GM15510 (cell line): ENCODE results near the gene ARHGAP12.

Source experiments
- POLR2A ChIP-seq: IDR thresholded peaks from 3 replicates; pipeline ENCODE4 v1.6.1; 2011; ENCODE audit warnings: borderline replicate concordance; ENCODE audit not compliant: insufficient read length; ENCODE audit errors: extremely low read depth

ARHGAP12 gene

DNA sequence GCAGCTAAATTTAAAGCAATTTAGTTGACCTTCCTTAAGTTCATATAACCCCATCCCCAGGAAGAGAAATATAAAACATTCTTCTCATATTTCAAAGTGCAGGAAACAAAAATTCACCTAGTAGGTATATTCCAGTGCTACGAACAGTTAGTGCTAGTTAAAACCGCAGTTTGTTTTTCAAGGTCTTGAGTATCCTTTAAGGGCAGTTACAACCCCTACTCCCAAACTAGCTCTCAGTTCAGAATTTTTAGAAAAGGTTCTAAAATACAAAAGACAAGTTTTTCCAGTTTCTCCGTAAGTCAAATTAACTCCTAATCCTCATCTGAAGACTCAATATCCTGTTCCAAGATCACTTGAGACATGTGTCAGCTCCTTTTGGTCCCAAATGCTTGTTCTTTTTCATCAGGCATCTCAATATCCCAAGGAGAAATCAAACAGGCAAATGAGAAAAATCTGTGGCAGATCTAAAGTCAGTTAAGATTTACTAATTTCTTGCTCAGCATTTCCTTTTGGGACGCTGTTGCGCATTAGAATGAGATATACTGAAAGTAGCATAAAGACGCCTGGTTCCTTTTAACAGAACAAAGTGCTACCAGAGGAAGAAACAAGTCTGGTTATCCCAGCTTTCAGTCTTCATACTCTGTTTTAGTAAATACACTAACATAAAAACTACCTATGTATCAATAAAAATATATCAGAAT lies 51.8 kb downstream of the ARHGAP12 start:
- no peak for TF ChIP-seq POLR2A

DNA sequence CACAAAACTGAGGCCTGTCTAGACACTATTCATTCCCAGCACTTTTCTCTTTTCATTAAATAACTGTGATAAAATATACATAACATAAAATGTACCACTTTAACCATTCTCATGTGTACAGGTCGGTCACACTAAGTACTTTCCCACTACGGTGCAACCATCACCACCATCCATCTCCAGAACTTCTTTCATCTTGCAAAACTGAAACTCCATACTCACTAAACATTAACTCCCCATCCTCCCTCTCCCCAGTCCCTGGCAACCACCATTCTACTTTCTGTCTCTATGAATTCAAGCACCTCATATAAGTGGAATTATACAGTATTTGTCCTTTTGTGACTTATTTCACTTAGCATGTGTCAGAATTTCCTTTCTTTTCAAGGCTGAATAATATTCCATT lies 53.0 kb downstream of the ARHGAP12 start:
- TF ChIP-seq POLR2A: no peak

DNA sequence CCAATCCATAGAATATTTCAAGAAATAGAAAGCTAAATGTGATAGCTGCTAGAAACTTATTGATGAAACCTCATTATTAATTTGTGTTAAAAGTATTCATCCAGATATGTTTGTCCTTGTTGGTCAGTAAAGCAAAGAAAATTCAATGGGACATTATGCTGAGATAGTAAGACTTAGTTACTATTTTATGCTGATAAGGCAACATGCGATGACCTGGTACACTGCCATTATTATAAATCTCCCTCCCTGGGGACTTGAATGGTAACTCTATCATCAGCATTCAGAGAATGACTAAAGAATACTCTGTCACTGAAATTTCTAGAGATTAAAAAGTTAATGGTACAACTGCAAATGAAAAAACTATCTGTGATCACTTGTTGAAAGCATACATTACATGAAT lies 54.9 kb downstream of the ARHGAP12 start:
- TF ChIP-seq POLR2A: no peak

DNA sequence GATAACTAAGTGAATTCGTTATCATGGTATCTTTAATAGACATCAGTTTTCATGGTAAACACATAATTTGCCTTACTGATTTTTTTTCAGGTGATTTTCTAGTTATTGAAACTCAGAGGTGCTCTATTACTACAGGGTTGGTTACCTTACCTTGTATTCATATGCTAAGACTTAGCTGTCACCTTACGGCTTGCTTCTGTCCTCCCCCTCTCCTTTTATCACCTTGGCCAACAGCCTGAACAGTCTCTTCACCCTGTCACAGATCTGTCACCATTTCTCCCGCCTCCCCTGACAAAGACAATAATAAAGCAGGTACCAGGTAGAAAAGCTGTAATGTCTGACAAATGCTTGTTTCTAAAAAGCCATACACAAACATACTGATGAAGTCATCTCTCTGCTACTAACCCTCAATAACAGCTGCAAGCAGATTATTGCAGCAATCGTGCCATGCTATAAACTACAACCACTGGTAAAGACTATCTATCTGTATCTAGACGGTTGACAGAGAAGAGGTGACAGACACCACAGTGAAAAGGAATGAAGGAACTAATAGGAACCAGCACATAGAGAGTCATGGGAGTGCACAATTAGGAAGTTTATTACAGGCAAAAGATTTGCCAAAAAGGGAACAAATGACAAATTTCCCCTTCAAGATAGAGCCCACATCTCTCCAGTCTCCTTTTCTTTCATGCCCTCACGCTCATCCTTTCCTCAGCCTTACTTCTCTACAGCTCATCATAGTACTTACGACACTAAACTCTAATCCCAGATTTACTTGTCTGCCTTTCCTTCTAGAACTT lies 57.2 kb downstream of the ARHGAP12 start:
- TF ChIP-seq POLR2A: no peak

DNA sequence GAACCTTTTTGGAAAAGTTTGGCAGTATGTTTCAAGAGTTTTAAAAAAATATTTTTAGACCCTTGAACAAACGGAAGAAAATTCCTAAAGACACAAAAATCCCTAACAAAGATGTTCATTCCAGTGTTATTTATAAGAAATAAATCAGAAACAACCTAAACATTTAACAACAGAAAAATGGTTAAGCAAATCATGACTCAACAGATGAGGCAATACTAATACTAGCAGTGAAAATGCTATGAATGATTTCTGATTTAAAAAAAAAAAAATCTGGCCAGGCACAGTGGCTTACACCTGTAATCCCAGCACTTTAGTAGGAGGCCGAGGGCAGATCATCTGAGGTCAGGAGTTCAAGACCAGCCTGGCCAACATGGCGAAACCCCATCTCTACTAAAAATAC lies 61.0 kb downstream of the ARHGAP12 start:
- no peak for TF ChIP-seq POLR2A

DNA sequence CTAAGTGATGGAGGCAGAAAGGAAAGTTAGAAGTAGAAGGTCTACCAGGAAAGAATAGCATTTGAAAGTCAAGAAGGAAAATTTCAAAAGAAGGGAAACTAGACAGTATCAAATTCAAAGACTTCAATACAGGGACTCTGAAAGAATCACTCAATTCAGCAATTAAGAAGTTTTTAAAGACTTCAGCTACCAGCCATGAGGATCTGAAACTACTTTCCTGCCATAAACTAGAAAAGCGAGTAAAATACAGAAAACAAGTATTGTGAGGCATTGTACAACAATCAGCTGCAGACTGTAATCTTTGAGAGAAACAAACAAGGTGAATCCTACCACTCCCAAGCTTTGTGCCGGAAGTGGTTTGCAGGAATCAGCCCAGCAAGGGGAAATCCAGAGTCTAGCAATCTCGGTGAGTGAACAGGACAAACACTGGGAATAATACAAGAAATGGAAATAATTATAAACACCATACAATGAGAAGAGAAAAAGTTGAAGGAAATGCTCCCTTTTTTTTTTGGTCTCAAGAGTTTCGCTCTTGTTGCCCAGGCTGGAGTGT lies 62.4 kb downstream of the ARHGAP12 start:
- no peak for TF ChIP-seq POLR2A

DNA sequence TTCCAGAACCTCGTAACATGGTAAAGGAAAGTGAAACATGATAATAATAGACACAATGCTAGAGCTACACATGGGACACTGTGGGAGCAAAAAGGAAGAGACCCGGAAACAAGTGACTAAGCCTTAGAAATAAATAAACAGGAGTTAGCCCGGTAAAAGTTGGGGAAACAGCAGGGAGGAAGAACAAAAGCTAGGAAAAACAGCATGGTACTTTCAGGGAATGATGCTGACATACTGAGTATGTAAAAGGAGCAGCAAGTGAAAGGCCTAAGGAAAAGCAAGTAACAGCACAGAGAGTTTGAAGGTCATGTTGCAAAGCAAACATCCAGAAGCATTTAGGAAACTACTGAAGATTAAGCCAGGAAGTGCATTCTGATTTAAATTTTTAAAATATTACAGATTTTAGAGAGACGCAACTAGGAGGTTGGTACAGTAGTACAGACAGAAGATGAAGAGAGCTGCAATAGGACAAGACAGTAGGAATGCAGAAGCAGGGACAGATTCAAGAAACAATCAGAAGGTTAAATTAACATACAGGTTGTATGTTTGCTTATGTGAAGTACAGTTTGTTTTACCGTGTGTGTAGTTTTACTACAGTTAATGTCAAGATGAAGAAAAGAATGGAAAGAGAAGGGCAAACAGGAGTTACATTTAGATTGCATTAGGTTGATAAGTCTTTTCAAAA lies 63.7 kb downstream of the ARHGAP12 start:
- TF ChIP-seq POLR2A: no peak

DNA sequence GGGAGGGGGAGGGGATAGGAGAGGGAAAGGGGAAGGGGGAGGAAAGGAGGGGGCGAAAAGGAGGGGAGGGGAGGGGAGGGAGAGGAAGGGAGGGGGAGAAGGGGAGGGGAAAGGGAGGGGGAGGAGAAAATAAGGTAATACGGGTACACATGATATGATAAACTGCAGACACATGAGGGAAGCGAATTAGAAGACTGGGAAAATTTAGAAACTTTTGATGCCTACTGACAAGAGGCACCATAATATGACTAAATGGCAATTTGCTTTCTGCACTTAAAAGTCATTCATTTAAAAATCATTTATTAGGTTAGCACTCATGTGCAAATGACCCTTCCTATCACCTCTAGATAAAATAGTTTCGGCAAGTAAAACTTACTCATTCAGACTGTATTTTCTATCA lies 73.6 kb downstream of the ARHGAP12 start:
- TF ChIP-seq POLR2A: no peak

DNA sequence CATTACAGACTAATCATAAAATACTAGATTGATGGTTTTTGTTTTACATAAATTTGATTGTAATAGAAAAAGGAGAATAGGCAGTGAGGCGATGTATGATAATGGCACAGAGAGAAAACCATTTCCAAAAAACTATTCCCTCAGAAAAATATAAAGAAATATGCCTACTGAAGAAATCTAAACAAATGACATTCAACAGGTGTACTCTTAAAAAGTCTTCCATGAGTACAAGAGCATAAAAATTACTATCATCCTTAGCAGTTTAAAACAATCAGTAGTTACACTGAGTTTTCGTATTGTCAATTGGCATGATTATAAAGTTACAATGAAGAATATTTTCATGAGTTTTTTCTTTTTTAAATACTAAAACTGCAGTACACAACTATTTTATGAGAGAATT lies 75.0 kb downstream of the ARHGAP12 start:
- no peak for TF ChIP-seq POLR2A

DNA sequence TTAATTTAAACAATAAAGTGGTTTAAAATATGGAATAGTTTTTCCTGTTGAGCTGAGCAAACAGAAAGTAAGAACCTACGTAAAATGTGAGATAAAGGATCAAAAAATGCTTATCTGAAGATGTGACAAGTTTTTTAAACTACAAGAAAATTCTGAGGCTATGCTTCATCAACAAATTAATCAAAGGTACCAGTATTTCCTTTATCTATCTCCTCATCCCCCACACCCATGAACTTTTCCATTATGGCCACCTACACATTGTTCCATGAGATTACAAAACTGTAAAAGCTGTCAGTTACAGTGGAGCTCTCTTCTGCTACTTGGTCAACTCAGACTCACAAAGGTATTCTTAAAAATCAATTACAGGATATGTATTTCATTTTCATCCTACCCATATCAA lies 77.4 kb downstream of the ARHGAP12 start:
- no peak for TF ChIP-seq POLR2A

DNA sequence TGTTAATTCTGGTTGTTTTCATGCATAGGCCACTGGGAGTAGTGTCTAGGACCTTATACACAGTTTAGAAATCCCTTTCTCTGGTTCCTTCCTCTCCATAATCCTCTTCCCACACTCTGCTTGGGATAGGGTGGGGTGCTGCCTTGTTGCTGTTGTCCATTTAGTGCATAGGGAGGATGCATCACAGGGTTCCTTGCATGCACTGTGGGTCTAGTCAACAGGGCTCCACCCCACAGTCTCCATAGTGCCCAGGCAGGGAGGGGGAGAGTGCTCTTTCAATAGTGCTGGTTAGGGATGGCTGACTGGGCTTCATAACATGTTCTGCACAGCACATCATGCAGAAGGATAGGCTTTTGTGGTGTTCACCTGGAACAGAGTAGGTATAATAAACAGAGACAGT lies 81.1 kb downstream of the ARHGAP12 start:
- TF ChIP-seq POLR2A: no peak

DNA sequence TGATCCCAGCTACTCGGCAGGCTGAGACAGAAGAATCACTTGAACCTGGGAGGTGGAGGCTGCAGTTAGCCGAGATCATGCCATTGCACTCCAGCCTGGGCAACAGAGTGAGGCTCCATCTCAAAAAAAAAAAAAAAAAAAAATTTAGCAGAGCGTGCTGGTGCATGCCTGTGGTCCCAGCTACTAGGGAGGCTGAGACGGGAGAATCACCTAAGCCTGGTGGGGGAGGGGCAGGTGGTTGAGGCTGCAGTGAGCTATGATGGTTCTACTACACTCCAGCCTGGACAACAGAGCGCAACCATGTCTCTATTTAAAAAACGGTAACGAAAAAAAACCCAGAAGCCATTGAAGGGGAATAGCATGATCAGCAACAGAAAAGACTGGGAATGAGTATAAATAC lies 89.9 kb downstream of the ARHGAP12 start:
- no peak for TF ChIP-seq POLR2A

DNA sequence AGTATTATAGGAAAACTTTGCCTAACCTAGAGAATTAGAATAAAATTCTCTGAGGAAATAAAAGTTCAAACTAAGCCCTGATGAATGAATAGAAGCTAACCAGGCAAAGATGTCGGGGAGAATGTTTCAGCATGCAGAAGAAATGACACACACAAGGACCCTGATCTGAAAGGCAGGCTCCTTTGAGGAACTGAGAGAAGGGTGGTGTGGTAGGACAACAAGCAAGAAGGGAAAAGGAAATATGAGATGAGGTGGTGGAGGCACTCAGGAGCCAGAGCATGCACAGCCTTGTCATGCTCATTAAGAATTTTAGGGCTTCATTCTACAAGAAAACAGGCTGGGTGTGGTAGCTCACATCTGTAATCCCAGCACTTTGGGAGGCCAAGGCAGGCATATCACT lies 90.6 kb downstream of the ARHGAP12 start:
- no peak for TF ChIP-seq POLR2A

DNA sequence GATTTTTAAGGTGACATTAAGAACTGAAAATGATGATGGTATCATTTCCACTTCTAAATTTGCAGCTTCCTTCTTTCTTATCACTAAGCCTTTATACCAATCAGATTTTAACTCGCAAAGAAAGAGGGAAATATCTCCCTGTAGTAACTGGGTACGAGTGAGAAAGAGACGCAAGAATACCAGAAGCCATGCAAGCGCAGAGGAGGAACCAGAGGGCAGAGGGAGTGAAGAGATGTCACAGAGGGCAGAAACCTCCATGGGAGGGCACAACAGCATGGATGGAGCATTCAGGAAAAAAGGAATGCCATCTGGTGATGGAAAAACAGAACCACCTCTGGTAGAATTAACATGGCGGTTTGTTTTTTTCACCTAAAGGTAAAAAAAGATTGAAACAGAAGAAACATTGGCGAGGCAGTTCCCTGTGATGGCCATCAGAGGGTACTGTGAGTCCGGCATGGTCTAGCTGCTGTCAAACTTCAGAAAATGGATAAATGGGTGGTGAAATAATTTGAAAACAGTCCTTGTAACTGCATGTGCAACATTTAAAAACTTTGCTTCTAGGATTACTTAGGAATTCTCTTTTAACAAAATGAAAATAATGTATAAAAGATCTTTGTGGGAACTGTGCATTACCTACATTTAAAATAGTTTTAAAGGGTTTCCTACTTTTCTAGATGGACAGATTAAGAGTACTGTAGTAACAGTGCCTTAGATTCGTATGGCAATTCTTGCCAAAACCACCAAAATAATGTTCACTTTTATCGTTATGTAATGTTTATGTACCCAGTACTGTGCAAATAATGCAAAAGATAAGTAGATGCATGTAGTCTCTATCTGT lies 91.8 kb downstream of the ARHGAP12 start:
- TF ChIP-seq POLR2A: no peak
